ENCODE data around the gene ZSCAN31.

DNA sequence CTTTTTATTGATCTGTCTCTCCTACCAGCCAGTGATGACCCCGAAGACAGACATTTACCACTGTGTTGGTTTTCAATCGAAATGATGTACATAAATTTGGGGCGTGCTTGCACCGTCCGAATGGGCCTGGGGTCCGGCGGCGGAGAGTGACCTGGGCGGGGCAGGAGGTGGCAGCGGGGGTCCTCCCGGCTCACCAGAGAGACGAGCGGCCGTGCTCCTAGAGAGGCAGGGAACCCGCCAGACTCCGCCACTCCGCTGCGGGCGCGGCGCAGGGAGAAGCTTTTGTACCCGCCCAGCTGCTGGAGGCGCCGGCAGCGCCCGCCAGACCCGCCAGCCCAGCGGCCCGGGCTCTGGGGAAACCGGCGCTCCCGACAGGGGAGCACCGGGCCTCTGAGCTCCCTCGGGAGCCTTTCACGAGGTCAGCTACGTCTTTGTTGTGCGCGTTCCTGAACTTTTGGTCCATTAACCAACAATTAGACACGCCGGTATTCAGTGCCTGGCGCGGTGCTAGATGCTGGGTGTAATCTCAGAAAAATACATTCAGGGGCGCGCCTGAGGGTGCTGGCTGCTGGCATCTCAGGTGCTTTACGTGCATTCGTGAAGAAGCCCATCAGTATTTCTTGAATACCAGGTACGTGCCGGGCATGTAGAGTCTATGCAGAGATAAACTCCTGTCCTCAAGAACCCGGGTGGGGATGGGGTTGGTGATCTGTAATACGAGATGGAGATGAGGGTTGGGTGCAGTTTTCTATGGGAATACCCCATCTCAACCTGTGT lies 54.5 kb downstream of the ZSCAN31 start, which contains the start of gene PGBD1:
- TF ChIP-seq, protein P1, sequence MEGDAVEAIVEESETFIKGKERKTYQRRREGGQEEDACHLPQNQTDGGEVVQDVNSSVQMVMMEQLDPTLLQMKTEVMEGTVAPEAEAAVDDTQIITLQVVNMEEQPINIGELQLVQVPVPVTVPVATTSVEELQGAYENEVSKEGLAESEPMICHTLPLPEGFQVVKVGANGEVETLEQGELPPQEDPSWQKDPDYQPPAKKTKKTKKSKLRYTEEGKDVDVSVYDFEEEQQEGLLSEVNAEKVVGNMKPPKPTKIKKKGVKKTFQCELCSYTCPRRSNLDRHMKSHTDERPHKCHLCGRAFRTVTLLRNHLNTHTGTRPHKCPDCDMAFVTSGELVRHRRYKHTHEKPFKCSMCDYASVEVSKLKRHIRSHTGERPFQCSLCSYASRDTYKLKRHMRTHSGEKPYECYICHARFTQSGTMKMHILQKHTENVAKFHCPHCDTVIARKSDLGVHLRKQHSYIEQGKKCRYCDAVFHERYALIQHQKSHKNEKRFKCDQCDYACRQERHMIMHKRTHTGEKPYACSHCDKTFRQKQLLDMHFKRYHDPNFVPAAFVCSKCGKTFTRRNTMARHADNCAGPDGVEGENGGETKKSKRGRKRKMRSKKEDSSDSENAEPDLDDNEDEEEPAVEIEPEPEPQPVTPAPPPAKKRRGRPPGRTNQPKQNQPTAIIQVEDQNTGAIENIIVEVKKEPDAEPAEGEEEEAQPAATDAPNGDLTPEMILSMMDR (IDR thresholded peaks at IDR 0.05 in 8 of 11, conservative IDR thresholded peaks at IDR 0.05 in 3 of 11), result no peak
- TF ChIP-seq POLR2A (IDR thresholded peaks at IDR 0.05) (peak in 1 of 3 donors; percentile 19), POLR2AphosphoS5 (IDR thresholded peaks at IDR 0.05) (peak; percentile 53 to 80 (median 76))
